Right lobe of liver (tissue), 6 donors: ENCODE results near the gene GREB1. TPM values are rescaled to one million over a fixed set of nuclear protein-coding genes. Genes with fewer than 3 reads are reported as not detected.

ENCODE experiments used
- ATAC-seq, 4 donors: fragments of 200-7000 bp; cut with Tn5 transposase; one replicate each; pipeline ENCODE4 v1.9.1; 2020; ENCODE audit warnings: mild to moderate bottlenecking in 4 of 4, moderate library complexity in 4 of 4
- DNase-seq, 3 donors: peaks; one replicate each; pipeline ENCODE4 v3.0.0-alpha.2; 2020
- H3K27ac ChIP-seq, 3 donors: fragments of 200-600 bp; one replicate each; pipeline ENCODE4 v1.8.0; 2022
- H3K27me3 ChIP-seq, 2 donors: fragments of 200-600 bp; one replicate each; pipeline ENCODE4 v1.8.0; 2022
- H3K36me3 ChIP-seq, 4 donors: fragments of 200-600 bp; sonication (generic) in 1 of 4; one replicate each; pipeline versions ENCODE4 v1.5.1 to v1.8.0; 2017 to 2022; ENCODE audit warnings: control low read depth in 1 of 4
- H3K4me1 ChIP-seq, 4 donors: fragments of 200-600 bp; sonication (generic) in 1 of 4; one replicate each; pipeline versions ENCODE4 v1.5.1 to v1.8.0; 2017 to 2022; ENCODE audit warnings: control low read depth in 1 of 4
- H3K4me3 ChIP-seq, 3 donors: fragments of 200-600 bp; one replicate each; pipeline ENCODE4 v1.8.0; 2022
- H3K9me3 ChIP-seq, 4 donors: fragments of 200-600 bp; sonication (generic) in 1 of 4; one replicate each; pipeline versions ENCODE4 v1.5.1 to v1.8.0; 2017 to 2022; ENCODE audit warnings: control low read depth in 1 of 4
- POLR2A ChIP-seq: fragments of 450-650 bp; IDR thresholded peaks from one replicate; pipeline ENCODE4 v1.6.1; 2017; ENCODE audit warnings: antibody characterized with exemption, mild to moderate bottlenecking
- WGBS: methylation state at CpG from one replicate; pipeline ENCODE4 v1.1.6; 2018; ENCODE audit warnings: low coverage, low lambda C conversion rate; ENCODE audit not compliant: insufficient coverage; ENCODE audit errors: missing lambda C conversion rate; 5-methylcytosine and 5-hydroxymethylcytosine counted together
- intact Hi-C, 2 donors: fragments of 100-400 bp; cut with DNase I; formaldehyde crosslinking; loops; one replicate each; pipeline versions ENCODE4 v1.11.2 to v1.14.1; 2022
- total RNA-seq, 6 experiments: library from RNA; depleted of rRNA in 2 of 6; stranded (reverse); fragments of >200 nt in 2 of 6; fragmentation: NEBNext Ultra II Directional in 3 of 6; extraction: Animal tissue kit (Norgen Biotek cat#: 25700) in 3 of 6; gene quantifications; one replicate each; pipeline versions ENCODE4 v1.1.0 to v1.2.4, GENCODE V29; 2016 to 2023
- TF ChIP-seq, protein P1 (sequence below), 4 donors: fragments of 200-600 bp in 3 of 4; fragments of 450-650 bp in 1 of 4; IDR thresholded peaks; one replicate each; pipeline versions ENCODE4 v1.5.1 to v1.8.0; 2016 to 2022; ENCODE audit warnings: antibody characterized with exemption in 4 of 4, mild to moderate bottlenecking in 2 of 4
- donor health status: DM: no; HTN: yes; CAD: no.
- donor health status: DM: no; HTN: no; CAD: no.
- donor health status: DM: no; HTN: no; CAD: no.
- donor health status: DM: no; HTN: yes; CAD: no.
- donor health status: DM: no; HTN: yes; CAD: no.

Gene GREB1
- total RNA-seq, 6 experiments from 2014 or later = 1.6 to 19.5 (median 6.5) TPM

DNA sequence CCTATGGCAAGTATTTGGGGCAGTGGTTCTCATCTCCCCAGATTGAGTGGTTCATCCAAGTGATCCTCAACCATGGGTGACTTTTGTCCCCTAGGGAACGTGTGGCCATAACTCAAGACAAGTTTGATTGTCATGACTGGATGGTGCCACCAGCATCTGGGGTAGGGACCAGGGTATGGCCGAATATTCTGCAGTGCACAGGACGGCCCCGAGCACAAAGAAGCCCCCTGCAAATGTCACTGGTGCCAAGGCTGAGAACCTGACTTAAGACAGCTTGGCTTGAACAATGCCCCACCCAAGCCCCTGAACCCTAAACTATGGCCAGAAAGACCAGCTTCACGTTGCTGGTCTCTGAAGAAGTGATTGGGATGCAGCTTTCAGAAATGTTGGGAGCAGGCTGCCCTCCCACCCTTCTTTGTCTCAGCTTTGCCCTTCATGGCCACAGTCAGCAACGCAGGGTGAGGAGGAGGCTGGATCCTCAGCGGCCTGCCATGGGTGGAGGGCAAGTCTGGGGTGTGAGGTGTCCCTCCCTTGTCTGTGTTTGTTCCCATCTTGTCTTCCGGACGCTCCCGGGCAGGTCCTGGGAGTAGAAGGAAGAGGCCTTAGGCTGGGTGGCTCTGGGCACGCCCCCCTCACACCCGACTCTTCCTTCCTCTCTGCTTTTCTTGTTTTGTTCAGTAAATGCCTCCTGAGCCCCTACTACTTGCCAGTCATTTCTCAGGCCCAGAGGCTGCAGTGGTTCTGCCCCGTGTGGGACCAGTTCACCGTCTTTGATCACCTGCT is 43.4 kb downstream of the GREB1 start:
- TF ChIP-seq, protein P1, sequence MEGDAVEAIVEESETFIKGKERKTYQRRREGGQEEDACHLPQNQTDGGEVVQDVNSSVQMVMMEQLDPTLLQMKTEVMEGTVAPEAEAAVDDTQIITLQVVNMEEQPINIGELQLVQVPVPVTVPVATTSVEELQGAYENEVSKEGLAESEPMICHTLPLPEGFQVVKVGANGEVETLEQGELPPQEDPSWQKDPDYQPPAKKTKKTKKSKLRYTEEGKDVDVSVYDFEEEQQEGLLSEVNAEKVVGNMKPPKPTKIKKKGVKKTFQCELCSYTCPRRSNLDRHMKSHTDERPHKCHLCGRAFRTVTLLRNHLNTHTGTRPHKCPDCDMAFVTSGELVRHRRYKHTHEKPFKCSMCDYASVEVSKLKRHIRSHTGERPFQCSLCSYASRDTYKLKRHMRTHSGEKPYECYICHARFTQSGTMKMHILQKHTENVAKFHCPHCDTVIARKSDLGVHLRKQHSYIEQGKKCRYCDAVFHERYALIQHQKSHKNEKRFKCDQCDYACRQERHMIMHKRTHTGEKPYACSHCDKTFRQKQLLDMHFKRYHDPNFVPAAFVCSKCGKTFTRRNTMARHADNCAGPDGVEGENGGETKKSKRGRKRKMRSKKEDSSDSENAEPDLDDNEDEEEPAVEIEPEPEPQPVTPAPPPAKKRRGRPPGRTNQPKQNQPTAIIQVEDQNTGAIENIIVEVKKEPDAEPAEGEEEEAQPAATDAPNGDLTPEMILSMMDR (IDR thresholded peaks at IDR 0.05) = no peak
- TF ChIP-seq POLR2A = no peak

DNA sequence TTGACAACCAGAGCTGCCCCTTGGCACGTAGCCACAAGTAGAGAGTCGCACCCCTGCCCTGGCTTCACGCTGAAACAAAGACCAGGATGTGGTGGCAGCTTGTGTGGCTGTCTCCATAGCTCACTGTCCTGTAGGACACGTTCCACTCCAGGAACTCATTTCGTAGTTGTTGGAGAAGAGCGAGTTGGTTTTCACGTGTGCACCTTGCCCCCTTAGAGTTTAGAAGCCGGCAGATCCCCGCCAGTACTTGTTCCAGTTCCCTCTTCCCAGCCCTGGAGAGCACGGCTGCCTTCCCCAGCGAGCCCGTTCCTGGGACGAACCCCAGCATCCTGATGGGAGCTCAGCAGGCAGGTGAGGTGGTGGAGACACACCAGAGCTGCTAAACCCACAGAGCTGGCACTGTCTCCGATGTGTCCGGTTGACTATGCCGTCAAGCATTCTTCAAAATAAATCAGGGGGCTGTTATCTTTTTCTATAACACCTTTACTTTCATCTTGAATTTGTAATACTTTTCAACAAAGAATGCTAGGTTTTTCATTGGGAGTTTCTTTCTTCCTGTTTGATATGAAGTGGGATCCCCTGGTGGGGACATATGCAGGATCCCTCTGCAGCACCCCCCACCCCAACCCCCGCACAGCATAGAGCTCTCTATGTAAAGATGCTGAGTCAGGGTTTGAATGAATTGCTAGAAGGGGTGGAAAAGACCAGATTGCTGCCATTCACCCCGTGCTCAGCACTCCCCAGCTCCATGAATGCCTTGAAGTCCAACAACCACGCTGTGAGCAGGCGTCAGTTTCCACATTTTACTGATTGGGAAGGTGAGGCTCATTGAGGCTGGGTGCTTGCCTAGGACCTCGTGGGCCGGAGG is 44.5 kb downstream of the GREB1 start:
- Histone ChIP-seq H3K9me3 (no peaks in the 10 kb centered on the region), H3K4me1 (no peaks in the 10 kb centered on the region), H3K27ac (no peak overlapping the region), H3K4me3 (no peak overlapping the region), H3K36me3 (no peaks in the 10 kb centered on the region), H3K27me3 (no peaks in the 10 kb centered on the region)
- no peak for TF ChIP-seq POLR2A
- TF ChIP-seq, protein P1 (IDR thresholded peaks at IDR 0.05) = no peak
- ATAC-seq = no peak
- intact Hi-C loops = no loop called here
- DNase-seq = no peak
- 86% methylated on average over 9 of the region's 22 CpGs for WGBS

More for the DNA sequence above, 43.4 kb downstream of the GREB1 start:
- H3K27me3 ChIP-seq = no peaks in the 10 kb centered on the region
- no peaks in the 10 kb centered on the region for H3K4me1 ChIP-seq
- WGBS = 71% methylated on average over 7 of the region's 14 CpGs
- DNase-seq (no peak), ATAC-seq (no peak)
- no peak overlapping the region for H3K27ac ChIP-seq
- no peaks in the 10 kb centered on the region for H3K36me3 ChIP-seq
- intact Hi-C loops = no loop called here
- H3K9me3 ChIP-seq = no peaks in the 10 kb centered on the region
- H3K4me3 ChIP-seq = no peak overlapping the region

DNA sequence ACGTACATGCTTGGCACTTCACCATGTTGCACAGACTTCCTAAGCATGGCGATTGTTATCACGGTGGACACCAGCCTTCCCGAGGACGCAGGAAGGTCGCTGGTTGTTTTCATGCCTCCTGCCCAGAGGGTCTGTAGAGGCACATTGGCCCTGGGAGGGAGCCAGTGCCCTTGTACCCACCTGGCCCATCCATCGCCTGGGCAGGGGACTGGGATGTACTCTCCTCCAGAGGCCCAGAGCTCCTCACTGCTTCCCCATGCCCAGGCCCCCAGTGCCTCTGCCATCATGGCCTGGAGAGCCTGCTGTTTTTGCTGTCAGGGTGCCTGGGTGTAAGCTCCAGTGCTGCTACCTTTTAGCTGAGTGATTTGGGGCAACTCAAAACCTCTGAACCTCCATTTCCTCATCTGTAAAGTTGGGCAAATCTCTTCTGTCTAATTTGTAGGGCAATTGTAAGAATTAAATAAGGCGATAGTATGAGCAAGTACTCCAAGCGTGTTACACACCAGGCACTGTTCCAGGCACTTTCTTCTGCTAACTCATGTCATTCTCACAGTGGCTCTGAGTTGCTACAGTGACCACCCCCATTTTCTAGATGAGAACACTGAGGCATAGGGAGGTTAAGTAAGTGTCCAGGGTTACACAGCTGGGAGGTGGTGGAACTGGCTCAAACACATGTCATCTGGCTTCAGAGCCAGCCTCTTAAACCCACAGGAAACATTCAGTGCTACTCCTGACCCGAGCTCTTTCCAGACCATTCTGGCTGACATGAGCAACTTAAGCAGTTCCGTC is 45.3 kb downstream of the GREB1 start:
- TF ChIP-seq, protein P1 (IDR thresholded peaks at IDR 0.05) = no peak
- no peak for TF ChIP-seq POLR2A

DNA sequence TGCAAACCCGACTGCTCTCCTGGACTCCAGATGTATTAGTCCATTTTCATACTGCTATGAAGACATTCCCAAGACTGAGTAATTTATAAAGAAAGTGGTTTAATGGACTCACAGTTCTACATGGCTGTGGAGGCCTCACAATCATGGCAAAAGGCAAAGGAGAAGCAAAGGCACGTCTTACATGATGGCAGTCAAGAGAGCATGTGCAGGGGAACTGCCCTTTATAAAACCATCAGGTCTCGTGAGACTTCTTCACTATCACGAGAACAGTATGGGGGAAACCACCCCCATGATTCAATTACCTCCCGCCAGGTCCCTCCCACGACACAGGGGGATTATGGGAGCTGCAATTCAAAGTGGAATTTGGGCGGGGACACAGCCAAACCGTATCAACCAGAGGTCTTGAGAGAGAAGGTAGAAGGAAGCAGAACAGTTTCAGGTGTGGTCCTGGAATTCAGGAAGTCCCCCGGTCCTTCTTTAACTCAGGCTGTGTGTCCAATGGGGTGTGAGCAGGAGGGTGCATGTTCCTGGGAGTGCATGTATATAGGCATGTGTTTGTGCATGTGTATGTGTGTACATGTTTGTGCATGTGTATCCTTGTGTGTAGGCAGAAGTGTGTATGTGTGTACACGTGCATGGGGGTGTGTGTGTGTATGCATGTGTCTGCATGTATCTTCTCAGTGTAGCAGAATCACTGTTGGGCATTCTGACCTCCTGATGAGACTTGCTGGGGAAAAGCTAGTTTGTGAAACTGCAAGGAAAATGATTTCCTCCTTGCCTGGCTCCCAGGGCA is 46.2 kb downstream of the GREB1 start:
- H3K36me3 ChIP-seq = no peaks in the 10 kb centered on the region
- no peak for TF ChIP-seq POLR2A
- TF ChIP-seq, protein P1 (IDR thresholded peaks at IDR 0.05) = no peak
- intact Hi-C loops = loop anchor here in 1 of 2 donors (5.0 kb wide), 1 partner anchor 98 kb away; no protein-coding TSS in a partner anchor
- 74% methylated on average over 5 of the region's 10 CpGs for WGBS
- no peak overlapping the region for H3K4me3 ChIP-seq
- no peaks in the 10 kb centered on the region for H3K27me3 ChIP-seq
- H3K4me1 ChIP-seq = no peaks in the 10 kb centered on the region
- DNase-seq (no peak), ATAC-seq (no peak)
- no peaks in the 10 kb centered on the region for H3K9me3 ChIP-seq
- no peak overlapping the region for H3K27ac ChIP-seq

More for the DNA sequence above, 45.3 kb downstream of the GREB1 start:
- DNase-seq = no peak
- intact Hi-C loops = no loop called here
- Histone ChIP-seq H3K27me3 (no peaks in the 10 kb centered on the region), H3K36me3 (no peaks in the 10 kb centered on the region), H3K4me3 (no peak overlapping the region), H3K9me3 (no peaks in the 10 kb centered on the region), H3K4me1 (no peaks in the 10 kb centered on the region), H3K27ac (no peak overlapping the region)
- WGBS = 100% methylated on average over 3 of the region's 11 CpGs
- no peak for ATAC-seq
